ENCODE results near the gene PLEKHG5.
"Not testable (repeated sequence)": the region's sequence is repeated elsewhere in the genome, so short reads cannot be mapped to it uniquely, and the experiment has no call there.

The PLEKHG5 gene

GRCh38 chr1:6495540-6496364, 4.3 kb upstream of the PLEKHG5 start:
- no peak for DNase-seq

- DNase-seq, result no peak
Observed at GRCh38 chr1:6495041-6495441, 3.6 kb upstream of the PLEKHG5 start.

- no peak for DNase-seq
Observed at GRCh38 chr1:6494627-6495026, 3.2 kb upstream of the PLEKHG5 start.

- not testable (repeated sequence) for DNase-seq
Observed at GRCh38 chr1:6493834-6494223, 2.4 kb upstream of the PLEKHG5 start.

GRCh38 chr1:6491966-6492365, 499 bp upstream of the PLEKHG5 start:
- no peak for DNase-seq

- DNase-seq, result no peak
Observed at GRCh38 chr1:6491081-6491449, 402 bp downstream of the PLEKHG5 start.

- DNase-seq, result peak; percentile 59
Observed at GRCh38 chr1:6490181-6491080, 1.0 kb downstream of the PLEKHG5 start.

- peak; percentile 68 for DNase-seq
Observed at GRCh38 chr1:6489799-6490180, 1.7 kb downstream of the PLEKHG5 start.

GRCh38 chr1:6489383-6489765, 2.1 kb downstream of the PLEKHG5 start:
- no peak for DNase-seq

GRCh38 chr1:6488602-6489382, 2.7 kb downstream of the PLEKHG5 start:
- DNase-seq, result no peak

- DNase-seq, result no peak
Observed at GRCh38 chr1:6487804-6488484, 3.5 kb downstream of the PLEKHG5 start.

GRCh38 chr1:6486433-6487011, 4.9 kb downstream of the PLEKHG5 start:
- peak; percentile 89 for DNase-seq

- peak; percentile 41 for DNase-seq
Observed at GRCh38 chr1:6485168-6486101, 6.0 kb downstream of the PLEKHG5 start.

- DNase-seq, result no peak
Observed at GRCh38 chr1:6484826-6485167, 6.7 kb downstream of the PLEKHG5 start.

GRCh38 chr1:6483761-6484117, 7.7 kb downstream of the PLEKHG5 start:
- no peak for DNase-seq

- peak; percentile 60 for DNase-seq
Observed at GRCh38 chr1:6483017-6483760, 8.3 kb downstream of the PLEKHG5 start.

- DNase-seq, result no peak
Observed at GRCh38 chr1:6481820-6482219, 9.6 kb downstream of the PLEKHG5 start.

GRCh38 chr1:6477039-6477820, 14.2 kb downstream of the PLEKHG5 start:
- DNase-seq, result no peak

GRCh38 chr1:6476483-6476882, 15.0 kb downstream of the PLEKHG5 start:
- no peak for DNase-seq
